Fibroblast of skin of abdomen (primary cell): ENCODE results near the gene MTOR.
"Not testable (repeated sequence)": the region's sequence is repeated elsewhere in the genome, so short reads cannot be mapped to it uniquely, and the experiment has no call there.

ENCODE experiments used
- DNase-seq: peaks from one replicate; pipeline ENCODE4 v3.0.0-alpha.2; 2013

The MTOR gene

DNA sequence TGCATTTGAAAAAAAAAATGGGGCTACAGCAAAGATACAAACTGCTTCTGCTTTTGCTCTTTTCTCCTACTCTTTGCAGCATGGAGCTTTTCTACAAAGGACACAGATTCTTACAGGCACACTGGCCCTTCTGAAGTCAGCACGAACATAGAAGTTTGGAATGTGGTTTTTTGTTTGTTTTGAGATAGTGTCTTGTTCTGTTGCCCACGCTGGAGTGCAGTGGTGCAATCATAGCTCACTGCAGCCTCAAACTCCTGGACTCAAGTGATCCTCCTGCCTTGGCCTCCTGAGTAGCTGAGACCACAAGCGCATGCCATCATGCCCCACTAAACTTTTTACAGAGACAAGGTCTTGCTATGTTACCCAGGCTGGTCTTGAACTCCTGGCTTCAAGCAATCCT is 82.6 kb downstream of the MTOR start:
- DNase-seq: not testable (repeated sequence)

DNA sequence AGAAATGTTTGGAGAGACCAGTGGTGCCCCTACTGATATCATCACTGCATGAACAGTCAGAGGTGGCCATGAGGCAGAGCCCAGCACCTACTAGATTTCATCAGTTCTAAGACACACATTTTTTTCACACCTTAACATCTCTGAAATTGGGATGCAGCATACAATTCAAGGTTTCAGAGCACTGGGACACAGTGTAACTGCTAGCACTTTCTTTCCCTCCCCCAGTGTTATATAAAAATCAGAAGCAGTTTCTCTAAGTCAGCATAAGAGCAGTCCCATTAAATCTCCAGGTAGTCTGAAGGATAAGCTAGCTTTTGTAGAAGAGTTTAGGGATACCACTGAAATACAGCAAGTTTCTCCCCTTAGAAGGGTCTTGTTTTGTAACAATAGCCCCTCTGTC is 83.2 kb downstream of the MTOR start:
- no peak for DNase-seq

DNA sequence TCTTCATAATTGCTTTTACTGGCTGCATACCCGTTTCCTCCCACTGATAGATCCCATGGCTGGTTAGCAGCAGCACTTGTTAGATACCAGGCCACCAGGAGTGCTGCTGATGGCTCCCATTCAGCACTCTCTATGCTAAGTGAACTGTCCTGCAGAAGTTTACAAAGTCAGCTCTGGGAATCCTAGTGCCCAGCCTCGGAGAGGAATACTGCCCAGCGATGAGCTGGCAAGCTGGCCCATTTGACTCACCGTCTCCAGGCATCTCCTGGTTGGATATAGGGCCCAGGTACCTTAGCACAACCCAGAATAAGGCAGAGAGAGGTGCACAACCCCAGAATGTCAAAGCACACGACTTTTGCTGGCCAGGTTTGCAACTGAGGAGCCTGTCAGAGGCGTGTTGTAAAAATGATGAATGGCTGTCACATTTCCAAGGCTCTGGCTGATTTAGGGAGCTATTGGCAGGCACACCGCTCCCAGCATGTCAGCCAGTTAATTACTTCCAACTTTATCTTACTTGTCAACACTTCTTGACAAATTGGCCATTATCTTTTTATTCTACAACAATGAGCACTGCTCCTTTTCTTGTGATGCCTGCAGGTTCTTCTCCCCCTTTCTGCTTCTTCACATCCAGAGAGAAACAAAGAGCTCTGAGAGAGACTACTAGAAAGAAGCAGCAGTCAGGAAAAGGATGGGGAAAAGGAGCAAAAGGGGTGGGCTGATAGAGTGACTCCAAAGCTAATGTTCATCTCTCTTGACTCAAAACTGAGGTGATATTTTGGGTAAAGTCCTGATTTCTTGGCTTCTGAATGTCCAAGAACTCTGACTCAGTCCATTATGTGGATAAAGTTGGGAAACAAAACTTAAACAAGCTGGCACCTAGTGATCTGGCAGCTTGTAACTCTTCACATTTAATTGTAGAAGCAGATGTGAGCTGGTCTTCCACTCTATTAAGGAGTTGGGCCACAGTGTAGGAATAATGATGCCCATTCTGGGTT is 84.0 kb downstream of the MTOR start:
- DNase-seq: peak; percentile 76

DNA sequence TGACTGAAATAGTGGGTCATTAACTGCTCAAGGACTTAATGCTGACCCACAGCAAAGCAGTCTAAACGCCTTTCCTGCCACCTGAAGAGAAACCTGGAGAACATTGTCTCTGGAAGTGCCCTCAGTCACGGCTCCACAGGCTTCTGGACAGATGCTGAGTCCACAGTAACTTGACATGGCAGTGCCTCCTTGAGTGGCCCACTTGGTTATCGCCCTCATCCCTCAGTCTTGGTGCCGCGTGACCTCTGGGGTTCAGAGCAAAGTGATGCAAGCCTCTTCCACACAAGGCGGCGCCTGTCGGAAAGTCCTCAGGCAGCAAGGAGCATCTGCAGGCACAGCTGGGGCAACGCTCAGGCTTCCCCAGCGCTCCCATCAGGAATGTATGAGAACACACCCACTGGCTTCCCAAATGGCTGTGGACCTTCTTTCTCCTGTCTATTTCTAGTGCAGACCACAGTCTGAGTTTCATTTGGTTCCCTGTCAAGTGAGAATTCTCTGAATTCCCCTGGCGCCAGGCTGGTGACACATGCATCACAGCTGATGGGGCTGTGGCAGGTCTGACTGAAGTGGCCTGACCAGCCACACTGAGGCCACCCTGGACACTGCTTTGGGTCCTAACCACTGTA is 86.2 kb downstream of the MTOR start:
- peak; percentile 74 for DNase-seq

DNA sequence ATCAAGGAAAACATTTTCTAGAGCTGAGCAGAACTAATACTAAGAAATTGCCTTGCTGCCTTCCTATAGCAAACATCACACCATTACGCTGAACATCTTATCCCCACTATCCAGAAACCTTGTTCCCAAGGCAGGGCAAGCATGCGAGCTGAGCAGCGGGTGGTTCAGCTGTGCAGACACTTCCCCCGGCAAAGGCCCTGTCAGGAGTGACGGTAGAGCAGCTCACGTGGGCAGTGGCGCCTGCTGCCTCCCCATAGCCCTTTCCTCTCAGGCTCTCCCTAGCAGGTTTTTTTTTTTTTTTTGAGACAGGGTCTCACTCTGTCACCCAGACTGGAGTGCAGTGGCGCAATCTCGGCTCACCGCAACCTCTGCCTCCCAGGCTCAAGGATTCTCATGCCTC is 86.9 kb downstream of the MTOR start:
- no peak for DNase-seq

- no peak for DNase-seq
These were observed 87.9 kb downstream of the MTOR start for GRCh38 chr1:11174261-11174942.

DNA sequence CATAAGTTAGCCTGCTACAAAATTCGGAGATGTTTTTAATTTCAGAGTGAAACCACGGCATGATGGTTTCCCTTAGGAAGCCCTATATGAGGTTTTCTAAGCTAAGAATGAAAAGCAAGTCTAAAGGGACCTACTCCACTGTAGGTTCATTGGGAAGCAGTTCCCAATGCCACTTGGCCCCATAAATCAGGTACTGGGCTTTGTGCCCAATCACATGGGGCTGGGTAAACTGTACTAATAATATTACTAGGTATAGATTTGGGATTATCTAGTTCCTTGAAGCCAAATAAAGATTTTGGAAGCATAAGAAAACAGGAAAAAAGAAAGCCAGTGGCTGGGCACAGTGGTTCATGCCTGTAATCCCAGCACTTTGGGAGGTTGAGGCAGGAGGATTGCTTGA is 92.2 kb downstream of the MTOR start:
- DNase-seq: no peak

DNA sequence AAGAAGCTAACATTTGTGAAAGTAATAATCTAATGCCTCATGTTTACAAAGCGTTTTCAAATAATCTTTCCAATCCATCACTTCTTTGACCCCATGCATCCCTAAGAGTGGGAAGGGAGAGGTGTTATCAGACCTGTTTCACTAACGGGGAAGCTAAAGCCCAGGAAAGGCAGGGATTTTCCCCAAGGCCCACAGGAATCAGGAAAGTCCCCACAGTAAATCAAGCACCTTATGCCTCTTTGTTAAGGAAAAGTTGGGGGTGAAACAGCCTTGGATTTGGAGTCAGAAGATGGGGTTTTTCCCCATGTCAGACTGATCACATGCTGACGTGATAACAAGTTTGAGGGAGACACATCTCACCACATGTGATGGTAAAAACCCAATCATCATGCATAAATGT is 93.1 kb downstream of the MTOR start:
- no peak for DNase-seq

GRCh38 chr1:11168731-11169130 is 93.6 kb downstream of the MTOR start:
- DNase-seq: no peak

DNA sequence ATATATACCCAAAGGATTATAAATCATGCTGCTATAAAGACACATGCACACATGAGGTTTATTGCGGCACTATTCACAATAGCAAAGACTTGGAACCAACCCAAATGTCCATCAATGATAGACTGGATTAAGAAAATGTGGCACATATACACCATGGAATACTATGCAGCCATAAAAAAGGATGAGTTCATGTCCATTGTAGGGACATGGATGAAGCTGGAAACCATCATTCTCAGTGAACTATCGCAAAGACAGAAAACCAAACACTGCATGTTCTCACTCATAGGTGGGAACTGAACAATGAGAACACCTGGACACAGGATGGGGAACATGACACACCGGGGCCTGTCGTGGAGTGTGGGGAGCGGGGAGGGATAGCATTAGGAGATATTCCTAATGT is 95.6 kb downstream of the MTOR start:
- not testable (repeated sequence) for DNase-seq

- DNase-seq: not testable (repeated sequence)
These were observed 99.6 kb downstream of the MTOR start for GRCh38 chr1:11162752-11163151.

DNA sequence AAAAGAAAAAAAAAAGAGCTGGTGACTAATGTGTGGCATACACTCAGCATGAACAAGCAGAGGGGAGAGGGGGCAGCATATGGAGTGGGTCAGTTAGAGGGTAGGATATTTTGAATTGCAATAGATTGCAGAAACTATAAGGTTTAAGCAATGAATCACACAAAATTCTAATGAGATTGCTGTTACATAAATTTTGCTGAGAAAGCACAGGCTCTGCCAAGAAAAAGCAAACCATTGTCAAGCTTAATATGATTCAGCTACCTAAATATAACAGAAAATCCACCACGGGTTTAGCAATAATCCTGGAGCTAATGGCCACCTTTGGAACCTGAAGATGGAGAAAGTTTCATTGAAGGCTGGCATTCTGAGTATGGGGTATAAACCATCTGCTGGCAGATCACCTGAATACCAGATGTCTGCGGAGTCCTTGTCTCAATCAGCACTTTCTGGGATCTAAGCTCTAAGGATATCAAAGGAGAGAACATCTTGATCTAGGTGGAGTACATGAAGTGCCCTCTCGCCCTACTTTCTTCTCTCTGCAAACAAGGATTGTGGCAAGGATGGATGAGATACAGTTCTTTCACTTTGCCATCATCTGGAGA is 103.5 kb downstream of the MTOR start:
- DNase-seq: peak; percentile 96

DNA sequence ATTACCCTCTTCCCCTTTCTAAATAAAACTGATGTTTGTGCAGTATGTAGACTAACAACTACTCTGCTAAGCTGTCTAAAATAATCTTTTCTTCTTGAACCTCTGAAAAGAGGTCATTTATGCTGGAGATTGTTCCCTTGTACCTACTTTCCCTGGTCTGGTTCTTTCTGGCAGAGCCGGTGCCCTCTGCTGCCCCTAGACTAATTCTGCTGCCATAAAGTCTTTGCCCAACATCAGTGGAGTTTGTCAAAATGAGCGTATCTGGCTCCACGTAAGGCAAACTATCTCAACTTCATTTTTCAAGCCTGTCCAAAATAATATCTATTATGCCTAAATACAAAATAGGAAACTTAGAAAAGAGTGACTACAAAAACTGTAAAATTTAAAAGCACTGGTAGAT is 104.1 kb downstream of the MTOR start:
- DNase-seq: no peak

DNA sequence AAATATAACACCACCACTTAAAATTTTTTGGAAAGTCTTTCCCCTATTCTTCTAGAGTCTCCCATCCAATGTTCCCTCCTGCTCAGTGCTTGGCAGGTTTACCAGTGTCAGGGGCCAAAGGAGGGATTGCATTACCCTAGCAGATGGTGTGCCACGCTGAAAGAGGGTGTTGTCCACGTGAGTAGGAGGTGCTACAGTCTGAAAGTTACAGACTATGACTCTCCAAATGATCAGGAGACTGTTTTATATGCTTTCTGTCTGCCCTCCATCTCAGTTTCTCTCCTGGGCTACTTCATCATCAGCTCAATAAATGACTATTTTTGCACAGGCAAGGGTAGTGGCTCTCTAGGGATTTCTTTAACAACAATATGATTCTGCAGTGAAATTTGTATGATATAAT is 104.5 kb downstream of the MTOR start:
- DNase-seq: peak; percentile 65

DNA sequence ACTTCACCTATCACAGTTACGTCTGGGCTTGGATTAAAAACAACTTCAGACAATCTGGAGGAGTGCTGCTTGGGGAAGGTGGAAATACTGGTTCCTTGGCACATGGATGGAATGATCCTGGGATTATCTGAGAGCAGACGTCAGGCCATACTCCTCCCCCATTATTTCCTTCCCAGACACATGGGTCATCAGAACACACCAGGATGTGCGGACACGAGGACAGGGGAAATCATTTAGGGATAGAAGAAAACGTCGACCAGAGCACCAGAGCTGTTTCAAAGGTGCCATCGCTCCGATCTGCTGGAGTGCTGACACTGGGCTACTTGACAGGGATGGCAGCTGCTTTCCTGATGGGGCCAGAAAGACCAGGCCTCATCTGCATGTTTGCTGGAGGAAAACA is 105.0 kb downstream of the MTOR start:
- DNase-seq: no peak

GRCh38 chr1:11156963-11157362 is 105.4 kb downstream of the MTOR start:
- DNase-seq: no peak

GRCh38 chr1:11156441-11156840 is 105.9 kb downstream of the MTOR start:
- DNase-seq: no peak

- DNase-seq: no peak
These were observed 109.2 kb downstream of the MTOR start for GRCh38 chr1:11153184-11153583.

DNA sequence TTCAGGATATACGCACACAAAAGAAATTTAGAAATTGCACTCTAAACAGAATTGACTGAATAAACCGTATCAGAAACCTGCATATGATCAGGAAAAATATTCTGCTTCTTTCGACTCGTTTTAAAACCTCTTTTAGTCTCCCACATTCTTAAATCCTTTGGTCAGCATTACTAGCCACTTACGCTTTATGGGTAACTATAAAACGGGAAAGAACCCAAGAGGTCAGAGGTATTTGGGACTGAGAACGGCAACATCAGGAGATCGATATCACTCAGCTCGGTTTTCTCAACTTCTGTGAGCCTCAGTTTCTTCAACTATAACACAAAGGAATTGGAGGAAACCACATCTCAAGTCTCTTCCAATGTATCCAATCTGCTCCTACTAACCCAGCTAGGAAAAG is 109.6 kb downstream of the MTOR start:
- no peak for DNase-seq

GRCh38 chr1:11151826-11152612 is 110.3 kb downstream of the MTOR start:
- peak; percentile 38 for DNase-seq

- DNase-seq: no peak
These were observed 111.2 kb downstream of the MTOR start for GRCh38 chr1:11151114-11151513.

GRCh38 chr1:11150326-11150725 is 112.0 kb downstream of the MTOR start:
- DNase-seq: no peak
